Endothelial cell of umbilical vein (primary cell): ENCODE results near the gene ZNF77. TPM values are rescaled to one million over a fixed set of nuclear protein-coding genes. Genes with fewer than 3 reads are reported as not detected.

Experiments used
- BruUV-seq: library from RNA; stranded (reverse); fragments of 400-500 nt; replicated peaks from 2 replicates; lab custom pipeline; 2021; lab: Mats Ljungman, UMichigan
- CTCF ChIA-PET: fragments of 300-600, 350-600 bp; sonication (Branson Sonifier 250); formaldehyde crosslinking; loops from one replicate; lab custom pipeline; 2021; ENCODE audit warnings: antibody characterized with exemption, inconsistent platforms; lab: Charles Lee
- POLR2A ChIA-PET: fragments of 300-600, 350-600 bp; sonication (Branson Sonifier 250); formaldehyde crosslinking; loops from one replicate; lab custom pipeline; 2021; ENCODE audit warnings: antibody characterized with exemption, inconsistent platforms; lab: Charles Lee
- DNase-seq: peaks from one replicate; pipeline ENCODE4 v3.0.0-alpha.2; 2011; ENCODE audit warnings: low read depth, low spot score
- FAIRE-seq: peaks from 2 replicates; lab custom pipeline; 2011; peaks lifted over from hg19 to GRCh38; lab: Jason Lieb, UNC
- H2AFZ ChIP-seq: 2 replicates; pipeline ENCODE4 v1.6.0; 2012; ENCODE audit warnings: low read depth, low read length, control low read depth, inconsistent platforms
- H3K27ac ChIP-seq: 2 replicates; pipeline ENCODE4 v1.5.1; 2011; ENCODE audit warnings: low read depth, mild to moderate bottlenecking, control low read depth, low read length, moderate library complexity; ENCODE audit not compliant: insufficient read depth
- H3K27me3 ChIP-seq, 2 experiments: 2 replicates each; pipeline versions ENCODE4 v1.6.0 to v1.6.1; 2011; ENCODE audit warnings: low read length in 2 of 2, mixed read lengths in 1 of 2; ENCODE audit not compliant: control insufficient read depth in 2 of 2, insufficient read depth in 2 of 2
- H3K36me3 ChIP-seq, 2 experiments: 2 replicates in 1 of 2; 3 replicates in 1 of 2; pipeline ENCODE4 v1.5.1; 2011; ENCODE audit warnings: low read length in 2 of 2, mild to moderate bottlenecking in 1 of 2, moderate library complexity in 1 of 2; ENCODE audit not compliant: control insufficient read depth in 2 of 2, insufficient read depth in 2 of 2; ENCODE audit errors: extremely low read depth in 1 of 2
- H3K4me1 ChIP-seq: 3 replicates; pipeline ENCODE4 v1.5.1; 2011; ENCODE audit warnings: mild to moderate bottlenecking, low read length; ENCODE audit not compliant: control insufficient read depth, insufficient read depth; ENCODE audit errors: extremely low read depth
- H3K4me2 ChIP-seq: 2 replicates; pipeline ENCODE4 v1.6.1; 2011; ENCODE audit warnings: low read length, control low read depth, mixed read lengths; ENCODE audit not compliant: insufficient read depth
- H3K4me3 ChIP-seq, 3 experiments: fragments of 200-600 bp in 1 of 3; sonication (generic), shearing (Covaris generic) in 1 of 3; replicated peaks in 1 of 3; 2 replicates each; pipeline ENCODE4 v1.5.1; 2011 to 2016; ENCODE audit warnings: control low read depth in 3 of 3, low read length in 3 of 3, mild to moderate bottlenecking in 2 of 3, inconsistent platforms in 1 of 3, low read depth in 1 of 3, moderate library complexity in 1 of 3; ENCODE audit not compliant: insufficient read depth in 1 of 3
- H3K79me2 ChIP-seq: 2 replicates; pipeline ENCODE4 v1.6.0; 2012; ENCODE audit warnings: low read length, inconsistent platforms; ENCODE audit not compliant: control insufficient read depth, insufficient read depth
- H3K9ac ChIP-seq: replicated peaks from 2 replicates; pipeline ENCODE3; 2011; ENCODE audit warnings: low read length, control low read depth; ENCODE audit not compliant: insufficient read depth; ENCODE audit errors: extremely low read depth
- H3K9me1 ChIP-seq: replicated peaks from 3 replicates; pipeline ENCODE4 v1.6.0; 2011; ENCODE audit warnings: mild to moderate bottlenecking, low read length; ENCODE audit not compliant: control insufficient read depth, insufficient read depth; ENCODE audit errors: extremely low read depth
- H3K9me3 ChIP-seq: replicated peaks from 2 replicates; pipeline ENCODE4 v1.5.1; 2012; ENCODE audit warnings: low read length, inconsistent platforms; ENCODE audit not compliant: control insufficient read depth, insufficient read depth
- H4K20me1 ChIP-seq: replicated peaks from 2 replicates; pipeline ENCODE3; 2011; ENCODE audit warnings: mild to moderate bottlenecking, low read length; ENCODE audit not compliant: control insufficient read depth, insufficient read depth; ENCODE audit errors: extremely low read depth
- EZH2 ChIP-seq: IDR thresholded peaks from 2 replicates; pipeline ENCODE4 v1.6.1; 2012; ENCODE audit warnings: borderline replicate concordance, low read depth, mild to moderate bottlenecking, moderate library complexity, low read length, inconsistent platforms; ENCODE audit not compliant: severe bottlenecking
- FOS ChIP-seq: IDR thresholded peaks from 2 replicates; pipeline ENCODE4 v1.6.1; 2011; ENCODE audit warnings: mild to moderate bottlenecking, low read length, moderate library complexity, borderline replicate concordance; ENCODE audit not compliant: insufficient read depth
- GATA2 ChIP-seq: IDR thresholded peaks from 2 replicates; pipeline ENCODE4 v1.7.0; 2011; ENCODE audit warnings: low read depth, mild to moderate bottlenecking, moderate library complexity, mixed read lengths, low read length; ENCODE audit not compliant: insufficient read length, insufficient read depth
- JUN ChIP-seq: IDR thresholded peaks from 2 replicates; pipeline ENCODE4 v1.6.1; 2011; ENCODE audit warnings: borderline replicate concordance, low read depth; ENCODE audit not compliant: insufficient read length, insufficient read depth
- MYC ChIP-seq: IDR thresholded peaks from one replicate; pipeline ENCODE4 v1.6.1; 2011; ENCODE audit warnings: mild to moderate bottlenecking, low read depth, low read length
- POLR2A ChIP-seq: IDR thresholded peaks from 2 replicates; pipeline ENCODE4 v1.6.1; 2012; ENCODE audit warnings: low read depth, mild to moderate bottlenecking, control low read depth, low read length
- POLR2AphosphoS5 ChIP-seq: IDR thresholded peaks from 2 replicates; pipeline ENCODE4 v1.6.1; 2012; ENCODE audit warnings: low read depth, mild to moderate bottlenecking, control low read depth, low read length, moderate library complexity; ENCODE audit not compliant: insufficient read depth
- dilution Hi-C: fragments of 300-500 bp; cut with MboI; formaldehyde crosslinking; loops from one replicate; pipeline ENCODE4 v1.15.0; 2019; ENCODE audit warnings: low sequenced_read_pairs; ENCODE audit not compliant: extremely low pct_ligation_motif_present
- intact Hi-C: fragments of 100-400 bp; cut with micrococcal nuclease; formaldehyde crosslinking; loops from one replicate; pipeline ENCODE4 v1.10.0; 2022
- polyA plus RNA-seq, 4 experiments: library from polyadenylated mRNA; depleted of rRNA in 3 of 4; stranded (reverse) in 3 of 4; unstranded in 1 of 4; fragments of >200 nt; gene quantifications; 2 replicates each; pipeline versions ENCODE4 v1.2.1 to v1.2.3, GENCODE V29; 2011 to 2012; ENCODE audit warnings: missing spikeins in 1 of 4
- total RNA-seq: library from RNA; stranded (reverse); gene quantifications from 2 replicates; pipeline ENCODE4 v1.2.3, GENCODE V29; 2021
- TF ChIP-seq, protein P1 (sequence below): IDR thresholded peaks from 2 replicates; pipeline ENCODE4 v1.6.1; 2011; ENCODE audit not compliant: insufficient read depth, insufficient read length
- TF ChIP-seq, protein P2 (sequence below), 2 donors: IDR thresholded peaks; 1 replicate in 1 of 2; 2 replicates in 1 of 2; pipeline ENCODE4 v1.5.1; 2011; ENCODE audit warnings: low read length in 2 of 2, mild to moderate bottlenecking in 2 of 2, moderate library complexity in 2 of 2, control low read depth in 1 of 2, inconsistent platforms in 1 of 2, low read depth in 1 of 2; ENCODE audit not compliant: insufficient read depth in 1 of 2; ENCODE audit errors: extremely low read depth in 1 of 2

Gene ZNF77
- total and polyA plus RNA-seq, 2 donors (not counting 3 experiments of a cell fraction or from before 2014, with no cell fraction given), result 5.9 to 10.2 TPM

DNA sequence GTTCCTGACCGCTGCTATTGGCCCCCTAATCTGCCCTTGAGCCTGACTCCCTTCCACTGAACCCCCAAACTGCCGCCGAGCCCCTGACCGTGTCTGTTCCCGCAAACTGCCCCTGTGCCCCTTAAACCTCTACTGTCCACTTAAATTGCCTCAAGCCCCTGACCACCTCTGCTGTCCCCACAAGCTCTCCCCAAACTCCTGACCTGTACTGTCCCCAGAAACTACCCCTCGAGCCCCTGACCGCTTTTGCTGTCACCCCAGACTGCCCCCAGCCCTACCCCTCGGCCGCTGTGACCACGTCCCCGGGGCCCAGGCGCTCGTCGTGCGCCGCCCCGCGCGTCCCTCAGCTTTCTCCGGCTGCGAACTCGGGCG is 382 bp downstream of the ZNF77 start:
- H3K27ac ChIP-seq, result no peak overlapping the region
- CTCF ChIA-PET, result interaction anchor here (1.0 to 1.2 kb wide), 2 partner anchors 57 to 296 kb away, joined by 3 to 7 read pairs; no protein-coding TSS in a partner anchor
- intact Hi-C loops, result no loop called here

More for the DNA sequence above, 382 bp downstream of the ZNF77 start:
- peak overlapping the region; percentile 56 for H3K9ac ChIP-seq
- no peak for TF ChIP-seq FOS
- TF ChIP-seq EZH2, result no peak
- no peak for TF ChIP-seq JUN
- TF ChIP-seq POLR2AphosphoS5, result no peak
- TF ChIP-seq GATA2, result no peak
- TF ChIP-seq, protein P1, sequence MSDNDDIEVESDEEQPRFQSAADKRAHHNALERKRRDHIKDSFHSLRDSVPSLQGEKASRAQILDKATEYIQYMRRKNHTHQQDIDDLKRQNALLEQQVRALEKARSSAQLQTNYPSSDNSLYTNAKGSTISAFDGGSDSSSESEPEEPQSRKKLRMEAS, result no peak
- no peak for TF ChIP-seq POLR2A
- TF ChIP-seq MYC, result no peak
- TF ChIP-seq, protein P2, sequence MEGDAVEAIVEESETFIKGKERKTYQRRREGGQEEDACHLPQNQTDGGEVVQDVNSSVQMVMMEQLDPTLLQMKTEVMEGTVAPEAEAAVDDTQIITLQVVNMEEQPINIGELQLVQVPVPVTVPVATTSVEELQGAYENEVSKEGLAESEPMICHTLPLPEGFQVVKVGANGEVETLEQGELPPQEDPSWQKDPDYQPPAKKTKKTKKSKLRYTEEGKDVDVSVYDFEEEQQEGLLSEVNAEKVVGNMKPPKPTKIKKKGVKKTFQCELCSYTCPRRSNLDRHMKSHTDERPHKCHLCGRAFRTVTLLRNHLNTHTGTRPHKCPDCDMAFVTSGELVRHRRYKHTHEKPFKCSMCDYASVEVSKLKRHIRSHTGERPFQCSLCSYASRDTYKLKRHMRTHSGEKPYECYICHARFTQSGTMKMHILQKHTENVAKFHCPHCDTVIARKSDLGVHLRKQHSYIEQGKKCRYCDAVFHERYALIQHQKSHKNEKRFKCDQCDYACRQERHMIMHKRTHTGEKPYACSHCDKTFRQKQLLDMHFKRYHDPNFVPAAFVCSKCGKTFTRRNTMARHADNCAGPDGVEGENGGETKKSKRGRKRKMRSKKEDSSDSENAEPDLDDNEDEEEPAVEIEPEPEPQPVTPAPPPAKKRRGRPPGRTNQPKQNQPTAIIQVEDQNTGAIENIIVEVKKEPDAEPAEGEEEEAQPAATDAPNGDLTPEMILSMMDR (IDR thresholded peaks at IDR 0.05; ENCODE audit: extremely low read depth in 1 of 2, insufficient read depth in 1 of 2, low read depth in 1 of 2, low read length in 2 of 2), result no peak
- no TSS peak for BruUV-seq
- H3K4me2 ChIP-seq, result peak overlapping the region; percentile 57
- peak overlapping the region; percentile 52 for H2AFZ ChIP-seq
- no peaks in the 10 kb centered on the region for H3K27me3 ChIP-seq
- peaks cover 28% of the 10 kb centered on the region for H3K4me1 ChIP-seq
- dilution Hi-C loops, result no loop called here
- no peaks in the 10 kb centered on the region for H3K9me3 ChIP-seq
- DNase-seq, result no peak
- peak overlapping the region; percentile 53 to 87 (median 54) for H3K4me3 ChIP-seq
- POLR2A ChIA-PET, result no interaction called here
- H3K79me2 ChIP-seq, result peaks cover 3% of the 10 kb centered on the region
- peaks cover under 1 to 2% of the 10 kb centered on the region in 2 experiments for H3K36me3 ChIP-seq
- no peak for FAIRE-seq
- H4K20me1 ChIP-seq, result no peaks in the 10 kb centered on the region
- H3K9me1 ChIP-seq, result no peaks in the 10 kb centered on the region
